Neural cell (in vitro differentiated cells): ENCODE results near the gene ARGLU1.

Source experiments
- POLR2AphosphoS5 ChIP-seq: IDR thresholded peaks from 2 replicates; pipeline ENCODE4 v1.6.1; 2012
- TF ChIP-seq, protein P1 (sequence below): fragments of 450-650 bp; IDR thresholded peaks from 2 replicates; pipeline ENCODE4 v1.5.1; 2014; ENCODE audit warnings: antibody characterized with exemption, mild to moderate bottlenecking, moderate library complexity; ENCODE audit not compliant: poor library complexity, severe bottlenecking
- TF ChIP-seq, protein P2 (sequence below): IDR thresholded peaks from 2 replicates; pipeline ENCODE4 v1.6.1; 2012; ENCODE audit warnings: borderline replicate concordance

DNA sequence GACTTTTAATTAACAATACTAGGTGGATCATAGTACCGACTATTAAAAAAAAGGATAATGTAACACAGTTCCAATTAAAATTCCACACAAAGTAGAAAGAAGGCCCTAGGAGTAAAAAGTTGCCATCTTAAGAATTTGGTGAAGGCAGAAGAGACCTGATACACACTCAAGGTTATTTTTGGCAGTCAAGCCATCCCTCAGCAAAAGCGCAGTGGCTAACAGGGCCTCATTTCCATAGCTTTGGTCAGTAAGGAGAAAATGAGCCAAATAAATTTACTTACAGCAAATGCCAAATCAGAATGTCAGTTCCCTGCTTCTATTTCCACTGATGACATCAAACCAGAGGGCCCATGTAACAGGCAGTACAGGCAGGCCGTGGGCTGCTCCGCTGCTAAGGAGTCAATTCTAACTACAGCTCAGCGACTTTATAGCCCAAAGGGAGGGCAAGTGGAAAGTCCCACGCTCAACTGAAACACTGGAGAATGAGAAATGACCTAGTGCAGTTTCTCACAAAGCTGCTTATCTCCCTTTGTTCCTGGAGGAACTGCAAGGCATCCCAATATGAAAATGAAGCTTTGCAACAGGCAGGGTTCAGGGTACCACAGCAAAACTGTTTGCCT, 6.3 kb downstream of the ARGLU1 start:
- no peak for TF ChIP-seq POLR2AphosphoS5
- TF ChIP-seq, protein P1, sequence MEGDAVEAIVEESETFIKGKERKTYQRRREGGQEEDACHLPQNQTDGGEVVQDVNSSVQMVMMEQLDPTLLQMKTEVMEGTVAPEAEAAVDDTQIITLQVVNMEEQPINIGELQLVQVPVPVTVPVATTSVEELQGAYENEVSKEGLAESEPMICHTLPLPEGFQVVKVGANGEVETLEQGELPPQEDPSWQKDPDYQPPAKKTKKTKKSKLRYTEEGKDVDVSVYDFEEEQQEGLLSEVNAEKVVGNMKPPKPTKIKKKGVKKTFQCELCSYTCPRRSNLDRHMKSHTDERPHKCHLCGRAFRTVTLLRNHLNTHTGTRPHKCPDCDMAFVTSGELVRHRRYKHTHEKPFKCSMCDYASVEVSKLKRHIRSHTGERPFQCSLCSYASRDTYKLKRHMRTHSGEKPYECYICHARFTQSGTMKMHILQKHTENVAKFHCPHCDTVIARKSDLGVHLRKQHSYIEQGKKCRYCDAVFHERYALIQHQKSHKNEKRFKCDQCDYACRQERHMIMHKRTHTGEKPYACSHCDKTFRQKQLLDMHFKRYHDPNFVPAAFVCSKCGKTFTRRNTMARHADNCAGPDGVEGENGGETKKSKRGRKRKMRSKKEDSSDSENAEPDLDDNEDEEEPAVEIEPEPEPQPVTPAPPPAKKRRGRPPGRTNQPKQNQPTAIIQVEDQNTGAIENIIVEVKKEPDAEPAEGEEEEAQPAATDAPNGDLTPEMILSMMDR, result no peak
- TF ChIP-seq, protein P2, sequence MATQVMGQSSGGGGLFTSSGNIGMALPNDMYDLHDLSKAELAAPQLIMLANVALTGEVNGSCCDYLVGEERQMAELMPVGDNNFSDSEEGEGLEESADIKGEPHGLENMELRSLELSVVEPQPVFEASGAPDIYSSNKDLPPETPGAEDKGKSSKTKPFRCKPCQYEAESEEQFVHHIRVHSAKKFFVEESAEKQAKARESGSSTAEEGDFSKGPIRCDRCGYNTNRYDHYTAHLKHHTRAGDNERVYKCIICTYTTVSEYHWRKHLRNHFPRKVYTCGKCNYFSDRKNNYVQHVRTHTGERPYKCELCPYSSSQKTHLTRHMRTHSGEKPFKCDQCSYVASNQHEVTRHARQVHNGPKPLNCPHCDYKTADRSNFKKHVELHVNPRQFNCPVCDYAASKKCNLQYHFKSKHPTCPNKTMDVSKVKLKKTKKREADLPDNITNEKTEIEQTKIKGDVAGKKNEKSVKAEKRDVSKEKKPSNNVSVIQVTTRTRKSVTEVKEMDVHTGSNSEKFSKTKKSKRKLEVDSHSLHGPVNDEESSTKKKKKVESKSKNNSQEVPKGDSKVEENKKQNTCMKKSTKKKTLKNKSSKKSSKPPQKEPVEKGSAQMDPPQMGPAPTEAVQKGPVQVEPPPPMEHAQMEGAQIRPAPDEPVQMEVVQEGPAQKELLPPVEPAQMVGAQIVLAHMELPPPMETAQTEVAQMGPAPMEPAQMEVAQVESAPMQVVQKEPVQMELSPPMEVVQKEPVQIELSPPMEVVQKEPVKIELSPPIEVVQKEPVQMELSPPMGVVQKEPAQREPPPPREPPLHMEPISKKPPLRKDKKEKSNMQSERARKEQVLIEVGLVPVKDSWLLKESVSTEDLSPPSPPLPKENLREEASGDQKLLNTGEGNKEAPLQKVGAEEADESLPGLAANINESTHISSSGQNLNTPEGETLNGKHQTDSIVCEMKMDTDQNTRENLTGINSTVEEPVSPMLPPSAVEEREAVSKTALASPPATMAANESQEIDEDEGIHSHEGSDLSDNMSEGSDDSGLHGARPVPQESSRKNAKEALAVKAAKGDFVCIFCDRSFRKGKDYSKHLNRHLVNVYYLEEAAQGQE, result no peak
